K562 (cell line): ENCODE results near the gene RPS6KA4. TPM values are rescaled to one million over a fixed set of nuclear protein-coding genes. Genes with fewer than 3 reads are reported as not detected.

Experiments used
- ATF4 ChIP-seq: fragments of 450-650 bp; formaldehyde crosslinking; IDR thresholded peaks from 2 replicates; pipeline ENCODE4 v1.4.0; 2022; ENCODE audit warnings: mild to moderate bottlenecking, moderate library complexity
- CREB1 ChIP-seq, 2 experiments: sonication (generic) in 1 of 2; formaldehyde crosslinking in 1 of 2; IDR thresholded peaks; 2 replicates each; pipeline versions ENCODE4 v1.6.1 to v1.8.0; 2012 to 2022; ENCODE audit warnings: inconsistent platforms in 1 of 2, mild to moderate bottlenecking in 1 of 2, missing genetic modification reagents in 1 of 2, moderate library complexity in 1 of 2
- CREB5 ChIP-seq: fragments of 250-450 bp; sonication (Bioruptor Pico); IDR thresholded peaks from 2 replicates; pipeline ENCODE4 v1.5.0; 2020; ENCODE audit warnings: mild to moderate bottlenecking
- DACH1 ChIP-seq: fragments of 450-650 bp; IDR thresholded peaks from 2 replicates; pipeline ENCODE4 v1.6.1; 2018; ENCODE audit not compliant: partially characterized antibody
- E2F6 ChIP-seq, 2 experiments: IDR thresholded peaks; 2 replicates each; pipeline ENCODE4 v1.6.1; 2011; ENCODE audit warnings: borderline replicate concordance in 1 of 2, control low read depth in 1 of 2, low read depth in 1 of 2, low read length in 1 of 2, mild to moderate bottlenecking in 1 of 2, mixed read lengths in 1 of 2, moderate library complexity in 1 of 2; ENCODE audit not compliant: insufficient read depth in 1 of 2, insufficient read length in 1 of 2, poor library complexity in 1 of 2, severe bottlenecking in 1 of 2; ENCODE audit errors: extremely low read depth in 1 of 2
- E4F1 ChIP-seq: fragments of 250-450 bp; sonication (Bioruptor Pico); IDR thresholded peaks from 2 replicates; pipeline ENCODE4 v1.5.0; 2021; ENCODE audit warnings: mild to moderate bottlenecking, borderline replicate concordance
- FIP1L1 ChIP-seq: fragments of 200-400 bp; formaldehyde crosslinking; IDR thresholded peaks from 2 replicates; pipeline ENCODE4 v1.6.1; 2018; ENCODE audit warnings: mild to moderate bottlenecking, low read depth, low read length; ENCODE audit not compliant: poor library complexity, severe bottlenecking
- HNRNPL ChIP-seq: fragments of 200-400 bp; formaldehyde crosslinking; IDR thresholded peaks from 2 replicates; pipeline ENCODE4 v1.6.1; 2017; ENCODE audit warnings: low read depth, mild to moderate bottlenecking, low read length
- KDM5B ChIP-seq: fragments of 200-600 bp; sonication (generic); IDR thresholded peaks from 2 replicates; pipeline ENCODE4 v1.6.1; 2012; ENCODE audit warnings: low read depth, mild to moderate bottlenecking, moderate library complexity, low read length, control low read depth, inconsistent platforms; ENCODE audit not compliant: insufficient replicate concordance
- NFE2 ChIP-seq: IDR thresholded peaks from 2 replicates; pipeline ENCODE4 v1.6.1; 2014; ENCODE audit warnings: antibody characterized with exemption, low read depth
- NONO ChIP-seq, 2 experiments: fragments of 200-400 bp in 1 of 2; fragments of 450-650 bp in 1 of 2; formaldehyde crosslinking in 1 of 2; IDR thresholded peaks; 2 replicates each; pipeline ENCODE4 v1.6.1; 2017; ENCODE audit warnings: low read depth in 2 of 2, mild to moderate bottlenecking in 2 of 2, moderate library complexity in 2 of 2, low read length in 1 of 2
- POLR2B ChIP-seq: fragments of 450-650 bp; IDR thresholded peaks from 2 replicates; pipeline ENCODE4 v1.6.1; 2018; ENCODE audit warnings: low read depth; ENCODE audit not compliant: partially characterized antibody
- PTBP1 ChIP-seq: fragments of 200-400 bp; formaldehyde crosslinking; IDR thresholded peaks from 2 replicates; pipeline ENCODE4 v1.6.1; 2017; ENCODE audit warnings: low read depth, low read length
- SNRNP70 ChIP-seq: fragments of 200-400 bp; formaldehyde crosslinking; optimal IDR thresholded peaks from 2 replicates; pipeline ENCODE3; 2017; ENCODE audit warnings: low read depth, low read length
- SREBF2 ChIP-seq: sonication (generic); formaldehyde crosslinking; IDR thresholded peaks from 2 replicates; pipeline ENCODE4 v1.4.0; 2020; ENCODE audit warnings: mild to moderate bottlenecking, missing genetic modification reagents
- SRSF3 ChIP-seq: fragments of 200-400 bp; formaldehyde crosslinking; IDR thresholded peaks from 2 replicates; pipeline ENCODE4 v1.6.1; 2016; ENCODE audit warnings: mild to moderate bottlenecking, low read length, moderate library complexity; ENCODE audit not compliant: insufficient read depth
- TCF7L2 ChIP-seq: fragments of 150-350 bp; IDR thresholded peaks from 2 replicates; pipeline ENCODE4 v1.6.1; 2016; ENCODE audit warnings: low read depth, mild to moderate bottlenecking, low read length, moderate library complexity
- U2AF1 ChIP-seq: fragments of 200-400 bp; formaldehyde crosslinking; optimal IDR thresholded peaks from 2 replicates; pipeline ENCODE3; 2017; ENCODE audit warnings: mild to moderate bottlenecking, low read depth, low read length, moderate library complexity
- YBX1 ChIP-seq: fragments of 450-650 bp; IDR thresholded peaks from 2 replicates; pipeline ENCODE4 v1.7.1; 2016; ENCODE audit warnings: mild to moderate bottlenecking
- ZNF274 ChIP-seq: IDR thresholded peaks from 2 replicates; pipeline ENCODE4 v1.6.1; 2011; ENCODE audit warnings: low read depth, mild to moderate bottlenecking, low read length, moderate library complexity, borderline replicate concordance
- ZNF431 ChIP-seq: sonication (generic); formaldehyde crosslinking; IDR thresholded peaks from 2 replicates; pipeline ENCODE4 v1.8.0; 2022; ENCODE audit warnings: mild to moderate bottlenecking, missing genetic modification reagents
- polyA plus RNA-seq, 8 experiments: library from polyadenylated mRNA; depleted of rRNA in 4 of 8; stranded (reverse) in 5 of 8; unstranded in 3 of 8; fragments of >200 nt; fragmentation: Nextera tagmentation in 2 of 8; fragmentation: Illumina TruSeq in 1 of 8; extraction: Ambion mirVana in 2 of 8; extraction: Trizol in 1 of 8; gene quantifications; 2 replicates each; pipeline versions ENCODE4 v1.2.1 to v1.2.3, GENCODE V29; 2011 to 2014; ENCODE audit warnings: inconsistent platforms in 1 of 8, missing spikeins in 1 of 8
- total RNA-seq, 7 experiments: library from RNA; depleted of rRNA in 6 of 7; stranded (reverse); fragments of >200 nt in 6 of 7; fragmentation: Illumina TruSeq in 2 of 7; extraction: Trizol in 2 of 7; gene quantifications; 2 replicates each; pipeline versions ENCODE4 v1.2.1 to v1.2.3, GENCODE V29; 2011 to 2021; ENCODE audit warnings: low replicate concordance in 1 of 7

The RPS6KA4 gene
- total and polyA plus RNA-seq, 9 of the 15 experiments (the other 6 are each of a cell fraction or from before 2014, with no cell fraction given), result 0.15 to 23.8 (median 9.8) TPM

- TF ChIP-seq FIP1L1, result no peak
- no peak for TF ChIP-seq TCF7L2
- no peak for TF ChIP-seq E4F1 (CRISPR knock-in tag)
- TF ChIP-seq DACH1, result no peak
- TF ChIP-seq HNRNPL, result peak; percentile 79
- 0 out of 2 replicates have a peak, but pooled peaks have one; percentile 22 for TF ChIP-seq CREB1 (IDR thresholded peaks at IDR 0.05)
- TF ChIP-seq CREB1 (CRISPR knock-in tag; IDR thresholded peaks at IDR 0.05), result no peak
- TF ChIP-seq KDM5B, result no peak
- TF ChIP-seq PTBP1, result no peak
- TF ChIP-seq ZNF431 (CRISPR knock-in tag), result no peak
- TF ChIP-seq ATF4 (CRISPR knock-in tag), result no peak
- no peak for TF ChIP-seq CREB5 (CRISPR knock-in tag)
- peak; percentile 44 for TF ChIP-seq POLR2B
- peak in 1 of 2 experiments; percentile 30 for TF ChIP-seq E2F6 (IDR thresholded peaks at IDR 0.05; ENCODE audit: borderline replicate concordance in 1 of 2, extremely low read depth in 1 of 2, insufficient read depth in 1 of 2, insufficient read length in 1 of 2, low read depth in 1 of 2, low read length in 1 of 2, poor library complexity in 1 of 2, severe bottlenecking in 1 of 2)
- no peak for TF ChIP-seq SNRNP70
- peak; percentile 81 for TF ChIP-seq NFE2
- no peak for TF ChIP-seq U2AF1
- no peak for TF ChIP-seq ZNF274
- TF ChIP-seq SRSF3, result no peak
- TF ChIP-seq SREBF2 (CRISPR knock-in tag), result no peak
- no peak for TF ChIP-seq YBX1
- 0 out of 4 replicates have a peak, but pooled peaks of 1 of the 2 experiments have one; percentile 27 for TF ChIP-seq NONO (IDR thresholded peaks at IDR 0.05; ENCODE audit: low read depth in 2 of 2, low read length in 1 of 2)
These were observed 27.2 kb upstream of the RPS6KA4 start (continued) for GRCh38 chr11:64331569-64332371.
